Thymus (tissue), 11 donors: ENCODE measurements around the gene MICU2. TPM values are rescaled to one million over a fixed set of nuclear protein-coding genes. Genes with fewer than 3 reads are reported as not detected.
A peak's percentile ranks its signal among the peaks of the same experiment; 100 is the strongest.

Experiments used
- DNase-seq, 9 donors: peaks; one replicate each; pipeline ENCODE4 v3.0.0-alpha.2; 2013; ENCODE audit warnings: low spot score in 9 of 9, low read depth in 6 of 9, missing footprints in 1 of 9
- H3K27ac ChIP-seq, 2 donors: one replicate each; pipeline ENCODE4 v1.5.1; 2013; ENCODE audit warnings: control low read depth in 1 of 2, low read depth in 1 of 2, low read length in 1 of 2, mild to moderate bottlenecking in 1 of 2, moderate library complexity in 1 of 2
- H3K27me3 ChIP-seq, 2 donors: one replicate each; pipeline ENCODE4 v1.5.1; 2013; ENCODE audit warnings: low read length in 1 of 2; ENCODE audit not compliant: control insufficient read depth in 2 of 2, insufficient read depth in 1 of 2
- H3K36me3 ChIP-seq, 2 donors: one replicate each; pipeline ENCODE4 v1.5.1; 2013; ENCODE audit warnings: low read length in 1 of 2, mild to moderate bottlenecking in 1 of 2, moderate library complexity in 1 of 2; ENCODE audit not compliant: control insufficient read depth in 2 of 2, insufficient read depth in 2 of 2
- H3K4me1 ChIP-seq, 2 donors: one replicate each; pipeline ENCODE4 v1.5.1; 2013; ENCODE audit warnings: low read length in 2 of 2; ENCODE audit not compliant: control insufficient read depth in 2 of 2, insufficient read depth in 2 of 2
- H3K4me3 ChIP-seq, 2 donors: one replicate each; pipeline ENCODE4 v1.5.1; 2013; ENCODE audit warnings: low read length in 2 of 2, control low read depth in 1 of 2, mild to moderate bottlenecking in 1 of 2
- H3K9me3 ChIP-seq, 2 donors: one replicate each; pipeline ENCODE4 v1.5.1; 2013; ENCODE audit warnings: low read length in 1 of 2, mild to moderate bottlenecking in 1 of 2; ENCODE audit not compliant: control insufficient read depth in 2 of 2, insufficient read depth in 1 of 2
- WGBS: extraction: QIAGEN DNeasy Blood & Tissue Kit; methylation state at CpG from one replicate; pipeline ENCODE4 v1.1.7; 2013; 5-methylcytosine and 5-hydroxymethylcytosine counted together
- polyA plus RNA-seq: library from polyadenylated mRNA; stranded (reverse); fragments of 200-250 nt; gene quantifications from one replicate; pipeline ENCODE4 v1.2.3, GENCODE V29; 2013
- total RNA-seq: library from RNA; stranded (reverse); fragments of 120-200 nt; gene quantifications from one replicate; pipeline ENCODE4 v1.2.4, GENCODE V29; 2013
- donor health status: healthy.

MICU2 gene
- total and polyA plus RNA-seq, 2 donors, result 47.5 to 80.0 TPM

DNA sequence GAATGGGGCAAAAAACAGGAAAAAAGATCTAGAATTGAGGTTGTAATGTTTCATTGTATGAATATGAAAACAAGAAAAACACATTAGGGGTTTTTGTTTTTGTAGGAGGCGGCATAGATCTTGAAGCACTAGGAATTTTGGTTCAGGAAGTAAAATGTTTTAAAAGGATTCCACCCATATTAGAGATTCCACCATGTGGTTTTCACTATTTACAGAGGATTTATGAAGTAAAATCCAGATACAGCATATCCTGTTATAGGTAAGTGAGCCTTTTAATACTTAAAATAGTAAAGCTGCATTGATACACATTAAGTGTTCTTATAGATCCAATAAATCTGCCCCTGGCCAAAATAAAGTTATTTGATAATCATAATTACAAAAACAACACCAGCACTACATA is 61.4 kb downstream of the MICU2 start:
- Histone ChIP-seq H3K9me3 (no peaks in the 10 kb centered on the region), H3K27ac (no peak overlapping the region), H3K36me3 (peaks cover 3 to 4% of the 10 kb centered on the region in 2 donors), H3K27me3 (no peaks in the 10 kb centered on the region), H3K4me3 (no peak overlapping the region), H3K4me1 (peaks cover 0 to under 1% of the 10 kb centered on the region in 2 donors)
- no peak for DNase-seq
- WGBS, result 100% methylated on average over 1 of the region's 1 CpG

DNA sequence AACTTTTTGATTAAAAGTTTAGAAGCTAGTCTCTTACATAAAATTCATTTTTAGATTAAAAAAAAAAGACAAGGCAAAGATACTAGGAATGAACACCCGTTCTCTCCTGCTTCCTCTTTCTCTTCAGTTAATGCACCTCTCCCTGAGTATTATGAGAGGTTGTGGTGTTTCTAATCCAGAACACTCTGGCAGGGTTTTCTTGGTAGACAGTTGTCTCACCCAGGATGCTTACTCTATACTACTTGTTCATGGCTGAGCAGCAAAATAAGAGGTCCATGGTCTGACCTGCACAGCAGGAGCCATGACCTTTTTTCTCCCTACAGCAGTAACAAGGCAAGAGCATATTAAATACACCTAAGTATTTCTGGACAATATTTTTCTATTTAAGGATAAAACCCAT is 62.0 kb downstream of the MICU2 start:
- Histone ChIP-seq H3K4me1 (no peaks in the 10 kb centered on the region), H3K27ac (no peak overlapping the region), H3K9me3 (no peaks in the 10 kb centered on the region), H3K36me3 (peaks cover 3 to 4% of the 10 kb centered on the region in 2 donors), H3K4me3 (no peak overlapping the region), H3K27me3 (no peaks in the 10 kb centered on the region)
- peak in 1 of 9 donors; percentile 9 for DNase-seq
- WGBS, result 71% methylated on average over 1 of the region's 1 CpG

GRCh38 chr13:21541271-21541670 is 62.7 kb downstream of the MICU2 start:
- no peak overlapping the region for H3K27ac ChIP-seq
- peaks cover 3 to 4% of the 10 kb centered on the region in 2 donors for H3K36me3 ChIP-seq
- H3K27me3 ChIP-seq, result no peaks in the 10 kb centered on the region
- no peak for DNase-seq
- H3K4me3 ChIP-seq, result no peak overlapping the region
- H3K4me1 ChIP-seq, result no peaks in the 10 kb centered on the region
- no peaks in the 10 kb centered on the region for H3K9me3 ChIP-seq

DNA sequence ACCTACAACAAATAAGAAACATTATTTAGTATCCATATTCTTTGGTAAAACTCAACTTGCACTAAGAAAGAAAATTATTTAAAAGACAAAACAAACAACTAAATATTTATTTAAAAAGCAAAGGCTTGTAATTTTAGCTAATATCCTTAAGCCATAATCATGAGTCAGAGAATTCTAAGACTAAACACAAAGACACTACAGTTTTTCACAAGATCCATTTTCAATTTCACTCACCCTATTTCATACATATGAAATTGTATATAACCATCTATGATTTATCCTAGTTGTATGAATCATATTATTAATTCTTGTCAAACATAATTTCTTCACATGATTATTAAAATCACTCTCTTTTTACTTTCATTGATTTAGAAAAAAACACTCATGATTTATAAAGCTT is 64.3 kb downstream of the MICU2 start:
- no peak for DNase-seq
- H3K36me3 ChIP-seq, result peaks cover 0 to 3% of the 10 kb centered on the region in 2 donors
- H3K4me3 ChIP-seq, result no peak overlapping the region
- H3K4me1 ChIP-seq, result no peaks in the 10 kb centered on the region
- H3K27me3 ChIP-seq, result no peaks in the 10 kb centered on the region
- H3K9me3 ChIP-seq, result no peaks in the 10 kb centered on the region
- no peak overlapping the region for H3K27ac ChIP-seq

GRCh38 chr13:21538753-21539152 is 65.2 kb downstream of the MICU2 start:
- Histone ChIP-seq H3K27ac (no peak overlapping the region), H3K4me1 (no peaks in the 10 kb centered on the region), H3K9me3 (no peaks in the 10 kb centered on the region), H3K4me3 (no peak overlapping the region), H3K27me3 (no peaks in the 10 kb centered on the region), H3K36me3 (peaks cover 0 to 3% of the 10 kb centered on the region in 2 donors)
- 100% methylated on average over 1 of the region's 1 CpG for WGBS
- DNase-seq, result no peak

- WGBS, result 99% methylated on average over 4 of the region's 4 CpGs
- H3K36me3 ChIP-seq, result peaks cover 0 to 3% of the 10 kb centered on the region in 2 donors
- H3K4me1 ChIP-seq, result no peaks in the 10 kb centered on the region
- DNase-seq, result no peak
- H3K27me3 ChIP-seq, result no peaks in the 10 kb centered on the region
- no peaks in the 10 kb centered on the region for H3K9me3 ChIP-seq
- H3K4me3 ChIP-seq, result no peak overlapping the region
- H3K27ac ChIP-seq, result no peak overlapping the region
These were observed 65.7 kb downstream of the MICU2 start for GRCh38 chr13:21538280-21538679.

GRCh38 chr13:21537105-21537504 is 66.9 kb downstream of the MICU2 start:
- peaks cover 0 to 3% of the 10 kb centered on the region in 2 donors for H3K36me3 ChIP-seq
- WGBS, result 100% methylated on average over 1 of the region's 1 CpG

DNA sequence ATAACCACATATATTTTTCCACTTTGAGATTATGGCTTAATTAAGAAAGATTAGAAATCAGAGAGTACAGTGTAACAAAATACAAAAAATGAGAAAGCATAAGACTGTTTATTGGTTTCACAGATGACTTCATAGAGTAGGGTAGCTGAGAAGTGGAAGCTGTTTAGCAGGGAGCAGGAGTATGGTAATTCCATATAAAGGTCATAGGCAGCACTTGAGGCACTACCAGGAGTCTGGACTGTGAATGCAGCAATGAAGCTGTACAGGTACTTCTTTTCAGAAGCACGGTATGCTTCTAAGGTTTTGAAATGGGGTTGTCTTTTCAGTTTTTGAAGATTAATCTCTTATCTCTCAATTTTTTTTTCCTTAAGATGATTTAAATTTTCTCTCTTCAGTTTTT is 69.2 kb downstream of the MICU2 start:
- DNase-seq, result no peak
- H3K27me3 ChIP-seq, result no peaks in the 10 kb centered on the region
- WGBS, result 95% methylated on average over 1 of the region's 1 CpG
- peaks cover 0 to 7% of the 10 kb centered on the region in 2 donors for H3K4me1 ChIP-seq
- no peak overlapping the region for H3K4me3 ChIP-seq
- H3K9me3 ChIP-seq, result no peaks in the 10 kb centered on the region
- H3K27ac ChIP-seq, result no peak overlapping the region
- peaks cover 0 to 3% of the 10 kb centered on the region in 2 donors for H3K36me3 ChIP-seq

More at GRCh38 chr13:21537105-21537504, 66.9 kb downstream of the MICU2 start:
- Histone ChIP-seq H3K9me3 (no peaks in the 10 kb centered on the region), H3K4me1 (no peaks in the 10 kb centered on the region), H3K4me3 (no peak overlapping the region), H3K27ac (no peak overlapping the region), H3K27me3 (no peaks in the 10 kb centered on the region)
- no peak for DNase-seq

- no peak overlapping the region for H3K27ac ChIP-seq
- WGBS, result 95% methylated on average over 5 of the region's 5 CpGs
- H3K27me3 ChIP-seq, result no peaks in the 10 kb centered on the region
- no peak overlapping the region for H3K4me3 ChIP-seq
- H3K36me3 ChIP-seq, result no peaks in the 10 kb centered on the region
- no peaks in the 10 kb centered on the region for H3K9me3 ChIP-seq
- DNase-seq, result no peak
- H3K4me1 ChIP-seq, result peaks cover 11 to 17% of the 10 kb centered on the region in 2 donors
These were observed 72.5 kb downstream of the MICU2 start for GRCh38 chr13:21531455-21531854.

- H3K9me3 ChIP-seq, result no peaks in the 10 kb centered on the region
- H3K27me3 ChIP-seq, result no peaks in the 10 kb centered on the region
- 97% methylated on average over 11 of the region's 11 CpGs for WGBS
- H3K27ac ChIP-seq, result no peak overlapping the region
- H3K4me3 ChIP-seq, result no peak overlapping the region
- peaks cover 11 to 17% of the 10 kb centered on the region in 2 donors for H3K4me1 ChIP-seq
- H3K36me3 ChIP-seq, result no peaks in the 10 kb centered on the region
- DNase-seq, result no peak
These were observed 73.3 kb downstream of the MICU2 start for GRCh38 chr13:21530656-21531055.
